HG02938 (cell line): ENCODE results near the gene KRTAP5-5.
"Not testable (repeated sequence)": the region's sequence is repeated elsewhere in the genome, so short reads cannot be mapped to it uniquely, and the experiment has no call there.

ENCODE experiments used
- ATAC-seq: cut with Tn5 transposase; IDR thresholded peaks from one replicate; pipeline ENCODE4 v1.9.1; 2021; ENCODE audit warnings: mild to moderate bottlenecking, moderate library complexity; ENCODE audit not compliant: unreplicated experiment

KRTAP5-5 gene

GRCh38 chr11:1640076-1640946 is 10.7 kb downstream of the KRTAP5-5 start:
- no peak for ATAC-seq

GRCh38 chr11:1641096-1641495 is 11.5 kb downstream of the KRTAP5-5 start:
- no peak for ATAC-seq

GRCh38 chr11:1642288-1643145 is 12.9 kb downstream of the KRTAP5-5 start:
- ATAC-seq = no peak

GRCh38 chr11:1643146-1643690 is 13.6 kb downstream of the KRTAP5-5 start:
- ATAC-seq = no peak

GRCh38 chr11:1644601-1645356 is 15.2 kb downstream of the KRTAP5-5 start:
- ATAC-seq = no peak

GRCh38 chr11:1645357-1645821 is 15.8 kb downstream of the KRTAP5-5 start:
- ATAC-seq = no peak

GRCh38 chr11:1646540-1646939 is 17.0 kb downstream of the KRTAP5-5 start:
- ATAC-seq = not testable (repeated sequence)

- ATAC-seq = no peak
Observed at GRCh38 chr11:1647901-1648652, 18.5 kb downstream of the KRTAP5-5 start.

GRCh38 chr11:1648653-1649420 is 19.3 kb downstream of the KRTAP5-5 start:
- ATAC-seq = no peak

- no peak for ATAC-seq
Observed at GRCh38 chr11:1650034-1650917, 20.7 kb downstream of the KRTAP5-5 start.

GRCh38 chr11:1650918-1651262 is 21.3 kb downstream of the KRTAP5-5 start:
- ATAC-seq = no peak

GRCh38 chr11:1651411-1651980 is 21.9 kb downstream of the KRTAP5-5 start:
- ATAC-seq = no peak

- ATAC-seq = no peak
Observed at GRCh38 chr11:1652026-1652425, 22.5 kb downstream of the KRTAP5-5 start.

GRCh38 chr11:1652442-1652770 is 22.8 kb downstream of the KRTAP5-5 start:
- ATAC-seq = no peak

GRCh38 chr11:1652771-1653540 is 23.4 kb downstream of the KRTAP5-5 start:
- ATAC-seq = no peak

- no peak for ATAC-seq
Observed at GRCh38 chr11:1653541-1654387, 24.2 kb downstream of the KRTAP5-5 start.
